K562 (cell line): ENCODE measurements around the gene ATXN7L1. TPM values are rescaled to one million over a fixed set of nuclear protein-coding genes. Genes with fewer than 3 reads are reported as not detected.

ENCODE experiments used
- ATAC-seq: fragments of 200-7000 bp; cut with Tn5 transposase; 3 replicates; pipeline ENCODE4 v1.9.1; 2020; ENCODE audit warnings: moderate library complexity
- BruUV-seq: library from RNA; stranded (reverse); fragments of 400-500 nt; replicated peaks from 2 replicates; lab custom pipeline; 2021; lab: Mats Ljungman, UMichigan
- CTCF ChIA-PET: fragments of 300-600 bp; formaldehyde crosslinking; extraction: SDS; loops from one replicate; lab custom pipeline; 2021; ENCODE audit warnings: low intra/inter-chr PET ratio; lab: Yijun Ruan, JAX
- POLR2A ChIA-PET: fragments of 300-600, 350-650 bp; sonication (Branson Sonifier 250); formaldehyde crosslinking; extraction: SDS; loops from one replicate; lab custom pipeline; 2021; ENCODE audit warnings: antibody characterized with exemption, inconsistent platforms; lab: Yijun Ruan, JAX
- DNase-seq, 4 experiments: peaks; one replicate each; pipeline versions ENCODE4 v3.0.0 to v3.0.0-alpha.2; 2011 to 2018; ENCODE audit warnings: low spot score in 3 of 4, mixed read lengths in 3 of 4; ENCODE audit errors: extremely low read depth in 1 of 4
- FAIRE-seq: peaks from 2 replicates; lab custom pipeline; 2011; peaks lifted over from hg19 to GRCh38; lab: Jason Lieb, UNC
- H2AFZ ChIP-seq: 2 replicates; pipeline ENCODE4 v1.6.0; 2011; ENCODE audit warnings: low read depth, low read length, control low read depth, inconsistent platforms
- H3K27ac ChIP-seq: fragments of 200-600 bp; 3 replicates; pipeline ENCODE4 v1.8.0; 2011; ENCODE audit warnings: low read depth, mild to moderate bottlenecking, control low read depth, inconsistent platforms, low read length, moderate library complexity, mixed read lengths; ENCODE audit errors: extremely low read depth
- H3K27me3 ChIP-seq, 2 experiments: fragments of 300-600 bp in 1 of 2; 2 replicates in 1 of 2; 3 replicates in 1 of 2; pipeline versions ENCODE4 v1.6.0 to v1.8.0; 2011; ENCODE audit warnings: inconsistent platforms in 2 of 2, low read length in 2 of 2, mild to moderate bottlenecking in 1 of 2, mixed read lengths in 1 of 2, moderate library complexity in 1 of 2; ENCODE audit not compliant: control insufficient read depth in 2 of 2, insufficient read depth in 2 of 2
- H3K36me3 ChIP-seq: fragments of 300-600 bp; 3 replicates; pipeline ENCODE4 v1.8.0; 2011; ENCODE audit warnings: mild to moderate bottlenecking, low read length, inconsistent platforms; ENCODE audit not compliant: control insufficient read depth, insufficient read depth
- H3K4me1 ChIP-seq, 2 experiments: fragments of 200-600 bp in 1 of 2; replicated peaks in 1 of 2; 2 replicates in 1 of 2; 3 replicates in 1 of 2; pipeline versions ENCODE4 v1.5.1 to v1.8.0; 2011; ENCODE audit warnings: inconsistent platforms in 2 of 2, low read length in 2 of 2, mild to moderate bottlenecking in 1 of 2, mixed read lengths in 1 of 2, moderate library complexity in 1 of 2; ENCODE audit not compliant: control insufficient read depth in 2 of 2, insufficient read depth in 2 of 2
- H3K4me2 ChIP-seq: 2 replicates; pipeline ENCODE4 v1.6.1; 2011; ENCODE audit warnings: low read length, control low read depth, inconsistent platforms, mixed read lengths; ENCODE audit not compliant: insufficient read depth
- H3K4me3 ChIP-seq: fragments of 200-600 bp; sonication (generic), shearing (Covaris generic); 2 replicates; pipeline ENCODE4 v1.5.1; 2016; ENCODE audit warnings: control low read depth, inconsistent platforms
- H3K79me2 ChIP-seq: fragments of 200-600 bp; 3 replicates; pipeline ENCODE4 v1.8.0; 2011; ENCODE audit warnings: low read length, inconsistent platforms; ENCODE audit not compliant: control insufficient read depth, insufficient read depth
- H3K9ac ChIP-seq, 2 experiments: 2 replicates each; pipeline versions ENCODE4 v1.6.0 to v1.6.1; 2011; ENCODE audit warnings: low read depth in 2 of 2, low read length in 2 of 2, control low read depth in 1 of 2, inconsistent platforms in 1 of 2, mild to moderate bottlenecking in 1 of 2, mixed read lengths in 1 of 2; ENCODE audit not compliant: insufficient read depth in 1 of 2
- H3K9me1 ChIP-seq: one replicate; pipeline ENCODE4 v1.6.0; 2011; ENCODE audit warnings: inconsistent platforms, mild to moderate bottlenecking, low read length, moderate library complexity; ENCODE audit not compliant: control insufficient read depth, insufficient read depth
- H3K9me3 ChIP-seq: replicated peaks from 2 replicates; pipeline ENCODE4 v1.5.1; 2011; ENCODE audit warnings: low read depth, low read length, inconsistent platforms; ENCODE audit not compliant: control insufficient read depth, insufficient read depth
- H4K20me1 ChIP-seq: replicated peaks from 2 replicates; pipeline ENCODE4 v1.6.1; 2011; ENCODE audit warnings: low read length, inconsistent platforms, mixed read lengths; ENCODE audit not compliant: control insufficient read depth, insufficient read depth
- CHD1 ChIP-seq: fragments of 200-600 bp; sonication (generic); IDR thresholded peaks from one replicate; pipeline ENCODE4 v1.6.1; 2012; ENCODE audit warnings: mild to moderate bottlenecking, moderate library complexity, low read length, inconsistent platforms
- DLX4 ChIP-seq: fragments of 250-450 bp; sonication (Bioruptor Pico); IDR thresholded peaks from 2 replicates; pipeline ENCODE4 v1.6.1; 2021; ENCODE audit warnings: mild to moderate bottlenecking
- MITF ChIP-seq: IDR thresholded peaks from 2 replicates; pipeline ENCODE4 v1.6.1; 2014; ENCODE audit warnings: antibody characterized with exemption
- NR1H2 ChIP-seq: sonication (generic); formaldehyde crosslinking; IDR thresholded peaks from 2 replicates; pipeline ENCODE4 v1.4.0; 2020; ENCODE audit warnings: mild to moderate bottlenecking, missing genetic modification reagents
- PRDM10 ChIP-seq: fragments of 450-650 bp; IDR thresholded peaks from 2 replicates; pipeline ENCODE4 v1.6.1; 2018; ENCODE audit not compliant: partially characterized antibody
- ZBTB40 ChIP-seq, 2 experiments: fragments of 450-650 bp in 1 of 2; sonication (generic) in 1 of 2; formaldehyde crosslinking in 1 of 2; IDR thresholded peaks; 2 replicates each; pipeline versions ENCODE4 v1.7.1 to v1.9.0; 2016 to 2022; ENCODE audit warnings: inconsistent platforms in 1 of 2, mild to moderate bottlenecking in 1 of 2, missing genetic modification reagents in 1 of 2
- WGBS: fragments of 100-300 bp; shearing (Covaris generic); methylation state at CpG from one replicate; pipeline ENCODE4 v1.1.6; 2016; ENCODE audit warnings: low coverage, mixed read lengths; ENCODE audit not compliant: insufficient coverage; ENCODE audit errors: missing lambda C conversion rate; 5-methylcytosine and 5-hydroxymethylcytosine counted together
- in situ Hi-C: fragments of 300-500 bp; cut with MboI; formaldehyde crosslinking; loops from 4 replicates; pipeline ENCODE4 v1.15.0; 2018; ENCODE audit warnings: inconsistent platforms, mixed read lengths
- intact Hi-C: fragments of 100-400 bp; cut with micrococcal nuclease; formaldehyde crosslinking; loops from 2 replicates; pipeline ENCODE4 v1.14.2; 2022
- polyA plus RNA-seq, 8 experiments: library from polyadenylated mRNA; depleted of rRNA in 4 of 8; stranded (reverse) in 5 of 8; unstranded in 3 of 8; fragments of >200 nt; fragmentation: Nextera tagmentation in 2 of 8; fragmentation: Illumina TruSeq in 1 of 8; extraction: Ambion mirVana in 2 of 8; extraction: Trizol in 1 of 8; gene quantifications; 2 replicates each; pipeline versions ENCODE4 v1.2.1 to v1.2.3, GENCODE V29; 2011 to 2014; ENCODE audit warnings: inconsistent platforms in 1 of 8, missing spikeins in 1 of 8
- total RNA-seq, 7 experiments: library from RNA; depleted of rRNA in 6 of 7; stranded (reverse); fragments of >200 nt in 6 of 7; fragmentation: Illumina TruSeq in 2 of 7; extraction: Trizol in 2 of 7; gene quantifications; 2 replicates each; pipeline versions ENCODE4 v1.2.1 to v1.2.3, GENCODE V29; 2011 to 2021; ENCODE audit warnings: low replicate concordance in 1 of 7

Gene ATXN7L1
- total and polyA plus RNA-seq, 9 of the 15 experiments (the other 6 are each of a cell fraction or from before 2014, with no cell fraction given), result 6.6 to 13.7 (median 10.7) TPM

- 67% methylated on average over 15 of the region's 15 CpGs for WGBS
- ChIA-PET CTCF (no interaction called here), POLR2A (interaction anchor here (1.0 to 3.6 kb wide), 3 partner anchors 9 to 14 kb away, joined by 3 to 17 read pairs (median 3); no protein-coding TSS in a partner anchor)
- peaks cover 0 to 22% of the 10 kb centered on the region in 2 experiments; a peak in 2 of 5 replicates for H3K27me3 ChIP-seq
- no peak overlapping the region for H2AFZ ChIP-seq
- peaks cover 13% of the 10 kb centered on the region for H4K20me1 ChIP-seq
- no peak overlapping the region for H3K27ac ChIP-seq
- no peak overlapping the region for H3K4me3 ChIP-seq
- intact Hi-C loops (no loop called here), in situ Hi-C loops (no loop called here)
- BruUV-seq, result no TSS peak
- DNase-seq (no peak), FAIRE-seq (no peak), ATAC-seq (no peak)
- H3K36me3 ChIP-seq, result no peaks in the 10 kb centered on the region
- H3K9me1 ChIP-seq, result no peaks in the 10 kb centered on the region
- no peak overlapping the region for H3K4me2 ChIP-seq
- no peaks in the 10 kb centered on the region for H3K9me3 ChIP-seq
- H3K79me2 ChIP-seq, result no peaks in the 10 kb centered on the region
- H3K4me1 ChIP-seq, result peaks cover 4 to 6% of the 10 kb centered on the region in 2 experiments; a peak in 3 of 5 replicates
- peak overlapping the region in 1 of 2 experiments; percentile 39; a peak in 1 of 4 replicates for H3K9ac ChIP-seq
- TF ChIP-seq MITF (no peak), PRDM10 (no peak), NR1H2 (CRISPR knock-in tag) (no peak), DLX4 (CRISPR knock-in tag) (no peak), CHD1 (no peak), ZBTB40 (IDR thresholded peaks at IDR 0.05) (no peak), ZBTB40 (CRISPR knock-in tag; IDR thresholded peaks at IDR 0.05) (no peak)
These were observed 88.0 kb downstream of the ATXN7L1 start for GRCh38 chr7:105788356-105788755.
